GM18870 (cell line): ENCODE data around the gene STAMBP.
"Not testable (repeated sequence)": the region's sequence is repeated elsewhere in the genome, so short reads cannot be mapped to it uniquely, and the experiment has no call there.

Experiments
- ATAC-seq: cut with Tn5 transposase; IDR thresholded peaks from one replicate; pipeline ENCODE4 v1.9.1; 2021; ENCODE audit warnings: moderate library complexity; ENCODE audit not compliant: unreplicated experiment

STAMBP gene

GRCh38 chr2:73836141-73836943, 7.6 kb downstream of the STAMBP start:
- no peak for ATAC-seq

- no peak for ATAC-seq
Measured at GRCh38 chr2:73837847-73838585, 9.3 kb downstream of the STAMBP start.

- no peak for ATAC-seq
Measured at GRCh38 chr2:73838889-73839534, 10.3 kb downstream of the STAMBP start.

GRCh38 chr2:73839653-73840411, 11.1 kb downstream of the STAMBP start:
- ATAC-seq = no peak

GRCh38 chr2:73841912-73842738, 13.4 kb downstream of the STAMBP start:
- ATAC-seq = no peak

- ATAC-seq = no peak
Measured at GRCh38 chr2:73842739-73843019, 13.9 kb downstream of the STAMBP start.

- ATAC-seq = no peak
Measured at GRCh38 chr2:73844087-73844486, 15.3 kb downstream of the STAMBP start.

- ATAC-seq = no peak
Measured at GRCh38 chr2:73850009-73850408, 21.2 kb downstream of the STAMBP start.

GRCh38 chr2:73851274-73851673, 22.5 kb downstream of the STAMBP start:
- ATAC-seq = no peak

GRCh38 chr2:73852020-73852419, 23.3 kb downstream of the STAMBP start:
- ATAC-seq = no peak

GRCh38 chr2:73855526-73855925, 26.8 kb downstream of the STAMBP start:
- no peak for ATAC-seq

- ATAC-seq = no peak
Measured at GRCh38 chr2:73856214-73856613, 27.5 kb downstream of the STAMBP start.

GRCh38 chr2:73859721-73860586, 31.2 kb downstream of the STAMBP start:
- no peak for ATAC-seq

GRCh38 chr2:73862987-73863386, 34.2 kb downstream of the STAMBP start:
- no peak for ATAC-seq

GRCh38 chr2:73868204-73868978, 39.6 kb downstream of the STAMBP start:
- ATAC-seq = no peak

- ATAC-seq = no peak
Measured at GRCh38 chr2:73870084-73870483, 41.3 kb downstream of the STAMBP start.

GRCh38 chr2:73877071-73877802, 48.5 kb downstream of the STAMBP start:
- no peak for ATAC-seq

- ATAC-seq = not testable (repeated sequence)
Measured at GRCh38 chr2:73877984-73878383, 49.2 kb downstream of the STAMBP start.
